Measurements from ENCODE around the gene ATP5ME.
"Not testable (repeated sequence)": the region's sequence is repeated elsewhere in the genome, so short reads cannot be mapped to it uniquely, and the experiment has no call there.

The ATP5ME gene, protein sequence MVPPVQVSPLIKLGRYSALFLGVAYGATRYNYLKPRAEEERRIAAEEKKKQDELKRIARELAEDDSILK

GRCh38 chr4:674172-675035 is at the start of gene ATP5ME, which contains the start of gene MYL5:
ATP5ME (minus strand) TSS chr4:674276; CDS start chr4:674247, 29 bp downstream.
MYL5 (plus strand) TSS chr4:674542; CDS start chr4:678027, 3,485 bp downstream.
- DNase-seq (ENCODE audit: low read depth) = peak; percentile 99

- no peak for DNase-seq (ENCODE audit: low read depth)
These were observed 48.8 kb upstream of the ATP5ME start for GRCh38 chr4:722851-723360.

DNA sequence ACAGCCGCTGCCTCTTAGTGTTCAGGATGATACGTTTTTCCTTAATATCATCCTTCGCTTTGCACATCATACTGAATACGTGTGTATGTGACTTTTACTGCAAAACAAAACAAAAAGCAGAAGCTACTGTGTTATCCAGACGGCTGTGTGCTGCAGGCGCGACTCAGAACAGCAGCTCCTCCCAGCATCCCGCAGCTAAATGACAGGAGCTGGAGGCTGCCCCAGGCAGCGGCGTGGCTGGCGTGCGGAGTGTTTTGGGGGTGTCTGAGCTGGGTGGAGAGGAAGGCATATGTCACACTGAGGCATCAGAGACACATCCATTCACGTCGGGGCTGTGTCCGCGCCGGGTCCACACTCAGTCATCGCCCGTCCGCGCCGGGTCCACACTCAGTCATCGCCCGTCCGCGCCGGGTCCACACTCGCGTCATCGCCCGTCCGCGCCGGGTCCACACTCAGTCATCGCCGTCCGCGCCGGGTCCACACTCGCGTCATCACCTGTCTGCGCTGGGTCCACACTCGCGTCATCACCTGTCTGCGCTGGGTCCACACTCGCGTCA is 48.2 kb upstream of the ATP5ME start:
- DNase-seq (ENCODE audit: low read depth) = no peak

GRCh38 chr4:721261-722168 is 47.4 kb upstream of the ATP5ME start:
- no peak for DNase-seq (ENCODE audit: low read depth)

DNA sequence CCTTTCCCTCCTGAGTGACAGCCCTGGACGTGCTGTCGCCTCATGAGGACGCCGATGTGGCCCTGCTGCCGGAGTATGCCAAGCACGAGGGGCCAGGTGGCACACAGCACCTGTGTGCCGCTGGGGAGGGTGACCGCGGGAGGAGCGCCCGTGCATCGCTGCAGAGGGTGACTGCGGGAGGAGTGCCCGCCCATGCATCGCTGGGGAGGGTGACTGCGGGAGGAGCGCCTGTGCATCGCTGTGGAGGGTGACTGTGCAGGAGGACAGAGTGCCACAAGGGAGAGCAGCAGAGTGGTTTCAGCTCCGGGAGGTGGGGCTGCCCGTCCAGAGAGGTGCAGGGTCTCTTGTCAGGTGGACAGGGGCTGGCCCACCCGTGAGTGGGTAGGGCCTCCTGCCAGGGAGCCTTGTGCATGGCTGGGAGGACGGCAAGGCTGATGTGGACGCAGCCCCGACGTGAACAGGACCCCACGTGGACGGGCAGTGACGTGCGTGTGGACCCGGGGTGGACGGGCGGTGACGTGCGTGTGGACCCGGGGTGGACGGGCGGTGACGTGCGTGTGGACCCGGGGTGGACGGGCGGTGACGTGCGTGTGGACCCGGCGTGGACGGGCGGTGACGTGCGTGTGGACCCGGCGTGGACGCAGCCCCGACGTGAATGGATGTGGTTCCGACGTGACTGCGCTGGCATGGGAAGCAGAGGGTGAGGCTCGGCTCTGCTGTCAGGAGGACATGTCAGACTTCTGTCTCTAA is 46.2 kb upstream of the ATP5ME start:
- no peak for DNase-seq (ENCODE audit: low read depth)

DNA sequence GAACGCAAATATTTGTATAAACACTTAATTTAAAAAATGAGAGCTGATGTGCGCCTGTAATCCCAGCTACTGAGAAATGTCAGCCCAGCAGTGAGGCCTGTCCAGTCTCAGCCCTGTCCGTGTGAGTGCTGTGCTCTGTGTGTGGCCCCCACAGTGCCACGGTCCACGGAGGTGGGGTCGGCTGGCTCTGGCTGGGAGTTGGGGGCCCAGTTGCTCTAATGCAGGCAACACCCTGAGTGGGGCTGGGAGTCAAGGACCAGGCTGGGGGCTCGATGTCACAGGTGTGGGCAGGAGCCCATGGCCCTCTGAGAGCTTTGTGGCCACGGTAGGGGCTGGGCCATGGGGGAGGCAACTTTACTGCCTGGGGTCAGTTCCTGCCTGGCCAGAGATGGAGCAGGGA is 44.4 kb upstream of the ATP5ME start:
- DNase-seq (ENCODE audit: low read depth) = no peak

GRCh38 chr4:717601-718320 is 43.7 kb upstream of the ATP5ME start:
- DNase-seq (ENCODE audit: low read depth) = no peak

DNA sequence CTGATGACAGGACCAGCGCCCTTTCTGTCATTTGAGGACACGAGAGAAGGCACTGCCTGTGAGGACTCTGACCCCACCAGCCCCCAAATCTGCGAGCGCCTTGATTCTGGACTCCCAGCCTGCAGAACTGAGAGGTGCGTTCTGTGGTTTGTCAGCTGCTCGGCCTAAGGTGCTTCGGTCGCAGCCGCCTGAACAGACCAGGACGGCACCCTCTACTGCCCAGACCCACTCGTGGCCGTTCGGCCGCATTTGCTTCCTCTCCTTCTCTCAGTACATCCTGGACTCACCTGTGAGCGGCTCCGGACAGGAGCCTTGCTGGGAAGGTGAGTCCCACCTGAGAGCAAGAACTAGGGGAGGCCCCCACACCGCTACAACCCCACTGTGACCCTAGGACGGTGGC is 40.0 kb upstream of the ATP5ME start:
- DNase-seq (ENCODE audit: low read depth) = no peak

DNA sequence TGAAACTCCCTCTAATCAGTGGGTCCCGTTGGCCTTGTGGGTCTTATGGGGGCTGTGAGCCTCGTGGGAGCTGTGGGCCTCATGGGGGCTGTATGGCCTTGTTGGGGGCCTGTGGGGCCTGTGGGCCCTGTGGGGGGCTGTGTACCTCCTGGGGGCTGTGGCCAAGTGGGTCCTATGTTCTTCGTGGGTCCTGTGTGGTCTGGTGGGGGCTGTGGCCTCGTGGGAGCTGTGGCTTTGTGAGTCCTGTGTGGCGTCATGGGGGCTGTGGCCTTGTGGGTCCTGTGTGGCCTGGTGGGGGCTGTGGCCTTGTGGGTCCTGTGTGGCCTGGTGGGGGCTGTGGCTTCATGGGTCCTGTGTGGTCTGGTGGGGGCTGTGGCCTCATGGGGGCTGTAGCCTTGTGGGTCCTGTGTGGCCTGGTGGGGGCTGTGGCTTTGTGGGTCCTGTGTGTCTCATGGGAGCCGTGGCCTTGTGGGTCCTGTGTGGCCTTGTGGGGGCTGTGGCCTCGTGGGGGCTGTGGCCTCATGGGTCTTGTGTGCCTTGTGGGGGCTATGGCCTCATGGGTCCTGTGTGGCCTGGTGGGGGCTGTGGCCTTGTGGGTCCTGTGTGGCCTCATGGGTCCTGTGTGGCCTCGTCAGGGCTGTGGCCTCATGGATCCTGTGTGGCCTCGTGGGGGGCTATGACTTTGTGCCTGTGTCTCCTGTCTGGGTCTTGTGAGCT is 39.0 kb upstream of the ATP5ME start:
- no peak for DNase-seq (ENCODE audit: low read depth)

DNA sequence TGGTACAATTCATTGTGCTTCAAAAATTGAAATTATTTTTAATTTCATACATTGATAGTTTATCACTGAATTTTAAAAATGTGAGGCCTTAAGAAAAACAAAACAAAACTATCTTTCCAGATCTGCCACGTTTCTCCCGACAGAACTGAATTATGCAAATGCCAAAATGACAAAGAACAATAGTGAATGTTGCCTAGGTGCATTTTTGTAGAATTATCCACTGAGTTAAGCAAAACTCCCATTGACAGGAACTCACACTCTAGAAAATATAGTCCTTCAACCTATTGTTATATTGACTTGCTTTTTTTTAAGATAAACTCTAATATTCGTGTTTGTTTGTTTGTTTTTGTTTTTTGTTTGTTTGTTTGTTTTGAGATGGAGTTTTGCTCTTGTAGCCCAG is 38.0 kb upstream of the ATP5ME start:
- no peak for DNase-seq (ENCODE audit: low read depth)

DNA sequence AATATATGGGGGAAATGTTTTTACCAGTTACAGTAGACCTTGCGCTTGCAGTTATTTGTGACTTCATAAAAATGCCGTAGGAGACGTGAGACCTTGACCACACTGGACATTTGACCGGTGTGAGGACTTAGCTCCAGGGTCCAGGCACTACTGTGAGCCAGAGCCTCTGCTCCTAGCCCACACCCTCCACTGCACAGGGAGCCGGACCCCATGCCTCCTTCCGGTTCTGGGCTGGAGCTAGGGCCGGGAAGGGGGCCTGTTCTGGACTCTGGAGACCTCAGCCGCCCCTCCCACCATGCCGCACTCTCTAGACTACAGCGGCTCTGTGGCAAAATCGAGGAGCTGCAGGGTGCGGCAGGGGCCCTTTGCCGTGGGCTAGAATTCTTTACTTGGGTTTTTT is 36.8 kb upstream of the ATP5ME start:
- DNase-seq (ENCODE audit: low read depth) = no peak

GRCh38 chr4:710116-710515 is 36.0 kb upstream of the ATP5ME start:
- DNase-seq (ENCODE audit: low read depth) = no peak

- DNase-seq (ENCODE audit: low read depth) = no peak
These were observed 35.3 kb upstream of the ATP5ME start for GRCh38 chr4:709348-709747.

- DNase-seq (ENCODE audit: low read depth) = no peak
These were observed 34.5 kb upstream of the ATP5ME start for GRCh38 chr4:708631-708933.

DNA sequence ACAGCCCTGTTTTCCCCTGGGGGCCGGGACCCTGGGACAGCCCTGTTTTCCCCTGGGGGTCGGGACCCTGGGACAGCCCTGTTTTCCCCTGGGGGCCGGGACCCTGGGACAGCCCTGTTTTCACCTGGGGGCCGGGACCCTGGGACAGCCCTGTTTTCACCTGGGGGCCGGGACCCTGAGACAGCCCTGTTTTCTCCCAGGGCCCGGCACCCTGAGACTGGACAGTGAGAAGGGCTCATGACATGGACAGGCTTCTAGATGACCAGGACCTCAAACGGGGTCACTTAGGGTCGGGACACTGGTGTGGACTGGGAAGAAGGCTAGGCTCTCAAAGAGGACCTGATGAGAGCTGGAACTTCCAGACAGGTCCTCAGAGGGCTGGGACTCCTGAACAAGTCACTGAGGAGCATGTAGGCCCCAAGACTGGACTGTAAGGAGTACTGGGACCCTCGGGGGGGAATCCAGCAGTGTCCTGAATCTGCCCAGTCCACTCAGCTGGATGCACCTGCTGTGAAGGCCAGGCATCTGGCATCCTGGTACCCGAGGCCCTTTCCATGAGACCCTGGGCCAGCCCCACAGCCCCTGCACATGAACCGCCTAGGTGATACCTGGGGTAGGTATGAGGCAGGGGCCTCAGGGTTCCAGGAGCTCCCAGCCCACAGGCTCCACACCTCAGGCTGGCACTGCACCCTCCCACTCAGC is 34.0 kb upstream of the ATP5ME start:
- DNase-seq (ENCODE audit: low read depth) = no peak

- no peak for DNase-seq (ENCODE audit: low read depth)
These were observed 32.9 kb upstream of the ATP5ME start for GRCh38 chr4:706834-707598.

DNA sequence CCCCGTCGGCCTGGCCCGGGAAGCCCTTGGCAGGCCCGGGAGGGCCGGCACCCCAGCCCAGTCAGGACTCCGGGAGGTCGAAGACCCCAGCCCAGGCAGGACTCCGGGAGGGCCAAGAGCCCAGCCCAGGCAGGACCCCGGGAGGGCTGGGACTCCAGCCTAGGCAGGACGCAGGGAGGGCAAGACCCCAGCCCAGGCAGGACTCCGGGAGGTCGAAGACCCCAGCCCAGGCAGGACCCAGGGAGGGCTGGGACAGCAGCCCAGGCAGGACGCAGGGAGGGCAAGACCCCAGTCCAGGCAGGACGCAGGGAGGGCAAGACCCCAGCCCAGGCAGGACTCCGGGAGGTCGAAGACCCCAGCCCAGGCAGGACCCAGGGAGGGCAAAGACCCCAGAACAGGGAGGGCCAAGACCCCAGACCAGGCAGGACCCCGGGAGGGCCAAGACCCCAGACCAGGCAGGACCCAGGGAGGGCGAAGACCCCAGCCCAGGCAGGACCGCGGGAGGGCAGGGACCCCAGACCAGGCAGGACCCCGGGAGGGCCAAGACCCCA is 32.1 kb upstream of the ATP5ME start:
- not testable (repeated sequence) for DNase-seq (ENCODE audit: low read depth)

DNA sequence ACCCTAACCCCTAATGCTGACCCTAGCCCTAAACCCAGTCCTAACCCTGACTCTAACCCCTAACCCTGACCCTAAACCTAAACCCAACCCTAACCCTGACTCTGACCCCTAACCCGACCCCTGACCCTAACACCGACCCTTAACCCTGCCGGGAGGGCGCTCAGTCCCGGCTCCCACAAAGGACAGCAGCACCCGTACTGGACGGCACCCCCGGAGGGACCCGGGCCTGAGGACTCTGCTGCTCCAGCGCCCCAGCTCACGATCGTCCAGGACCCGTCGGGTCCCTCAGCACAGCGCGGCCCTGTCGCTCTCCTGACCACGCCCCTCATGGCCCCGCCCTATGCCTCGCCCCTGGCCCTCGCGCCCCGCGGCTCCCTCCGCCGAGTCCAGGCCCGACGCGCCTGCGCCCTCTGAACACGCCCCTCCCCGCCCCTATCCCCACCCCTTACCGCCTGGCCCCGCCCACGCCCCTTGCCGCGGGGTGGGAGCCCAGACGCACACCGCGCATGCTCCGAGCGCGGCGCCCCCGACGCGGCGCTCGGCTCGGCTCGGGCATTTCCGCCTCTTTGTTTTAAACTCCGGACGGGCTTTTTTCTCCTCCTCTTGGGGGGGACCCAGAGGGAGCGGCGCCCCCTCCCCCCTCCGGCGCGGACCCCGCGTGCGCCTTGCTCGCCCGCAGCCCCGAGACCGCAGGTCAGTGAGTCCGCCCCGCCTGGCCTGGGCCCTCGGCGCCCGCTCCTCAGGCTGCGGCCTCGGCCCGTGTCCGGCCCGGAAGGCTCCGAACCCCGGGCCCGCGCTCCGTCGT is 31.4 kb upstream of the ATP5ME start, which contains the start of gene PCGF3:
PCGF3 (plus strand) TSS at position 555 of the 805 bp plus-strand sequence. CDS start 27,849 bp downstream, outside the sequence.
- DNase-seq (ENCODE audit: low read depth) = peak; percentile 97
